GM23338 (cell line): ENCODE measurements around the gene FANCC. TPM values are rescaled to one million over a fixed set of nuclear protein-coding genes. Genes with fewer than 3 reads are reported as not detected.

Experiments used
- ATAC-seq: fragments of 200-7000 bp; cut with Tn5 transposase; 3 replicates; pipeline ENCODE4 v1.9.1; 2020
- DNase-seq: peaks from one replicate; pipeline ENCODE4 v3.0.0-alpha.2; 2015; ENCODE audit warnings: low spot score
- H2AFZ ChIP-seq: fragments of 200-600 bp; sonication (generic); 2 replicates; pipeline ENCODE4 v1.8.0; 2016; ENCODE audit warnings: antibody characterized with exemption, mild to moderate bottlenecking, moderate library complexity
- H3F3A ChIP-seq: fragments of 200-600 bp; sonication (generic); replicated peaks from 2 replicates; pipeline ENCODE4 v1.8.0; 2017; ENCODE audit warnings: antibody characterized with exemption, mixed run types, low read depth
- H3K27ac ChIP-seq: fragments of 200-600 bp; sonication (generic); 2 replicates; pipeline ENCODE4 v1.6.1; 2016; ENCODE audit warnings: low read depth
- H3K27me3 ChIP-seq: fragments of 200-600 bp; sonication (generic); 2 replicates; pipeline ENCODE4 v1.8.0; 2016; ENCODE audit warnings: mild to moderate bottlenecking, mixed run types, moderate library complexity; ENCODE audit not compliant: insufficient read depth
- H3K36me3 ChIP-seq: fragments of 200-600 bp; sonication (generic); 2 replicates; pipeline ENCODE4 v1.8.0; 2016; ENCODE audit warnings: mild to moderate bottlenecking; ENCODE audit not compliant: insufficient read depth
- H3K4me1 ChIP-seq: fragments of 200-600 bp; sonication (generic); 2 replicates; pipeline ENCODE4 v1.8.0; 2016; ENCODE audit warnings: mild to moderate bottlenecking, moderate library complexity; ENCODE audit not compliant: insufficient read depth
- H3K4me2 ChIP-seq: fragments of 200-600 bp; sonication (generic); 2 replicates; pipeline ENCODE4 v1.7.1; 2017; ENCODE audit warnings: mixed run types
- H3K4me3 ChIP-seq: fragments of 200-600 bp; sonication (generic); 2 replicates; pipeline ENCODE4 v1.6.1; 2016; ENCODE audit warnings: mixed run types
- H3K79me2 ChIP-seq: fragments of 200-600 bp; sonication (generic); replicated peaks from 2 replicates; pipeline ENCODE4 v1.8.0; 2017; ENCODE audit warnings: mild to moderate bottlenecking; ENCODE audit not compliant: insufficient read depth
- H3K9me2 ChIP-seq: fragments of 200-600 bp; sonication (generic); 2 replicates; pipeline ENCODE4 v1.8.0; 2017; ENCODE audit not compliant: insufficient read depth
- H4K20me1 ChIP-seq: fragments of 200-600 bp; sonication (generic); replicated peaks from 2 replicates; pipeline ENCODE4 v1.8.0; 2017; ENCODE audit warnings: mild to moderate bottlenecking; ENCODE audit not compliant: insufficient read depth
- H3K27ac Mint-ChIP-seq: 2 replicates; pipeline ENCODE4 v1.8.0; 2020; ENCODE audit warnings: inconsistent platforms, mild to moderate bottlenecking, moderate library complexity, mixed read lengths
- H3K27me3 Mint-ChIP-seq: 3 replicates; pipeline ENCODE4 v1.8.0; 2022; ENCODE audit warnings: low read depth, mild to moderate bottlenecking, moderate library complexity, mixed read lengths, inconsistent platforms; ENCODE audit not compliant: insufficient read depth, poor library complexity
- H3K36me3 Mint-ChIP-seq: 3 replicates; pipeline ENCODE4 v1.8.0; 2021; ENCODE audit warnings: low read depth, mild to moderate bottlenecking, inconsistent platforms, moderate library complexity, mixed read lengths
- H3K4me1 Mint-ChIP-seq: 3 replicates; pipeline ENCODE4 v1.8.0; 2020; ENCODE audit warnings: mild to moderate bottlenecking, inconsistent platforms, mixed read lengths
- H3K4me3 Mint-ChIP-seq: 3 replicates; pipeline ENCODE4 v1.8.0; 2021; ENCODE audit warnings: moderate library complexity, mild to moderate bottlenecking, inconsistent platforms, mixed read lengths
- H3K9me3 Mint-ChIP-seq: 3 replicates; pipeline ENCODE4 v1.8.0; 2020; ENCODE audit warnings: moderate library complexity, mild to moderate bottlenecking, inconsistent platforms, mixed read lengths
- CREB1 ChIP-seq: fragments of 250-450 bp; sonication (Bioruptor Pico); IDR thresholded peaks from 2 replicates; pipeline ENCODE4 v1.5.0; 2020; ENCODE audit warnings: low read depth, mild to moderate bottlenecking, moderate library complexity
- CTCF ChIP-seq, 2 experiments: fragments of 200-600 bp in 1 of 2; sonication (generic) in 1 of 2; conservative IDR thresholded peaks; 2 replicates each; pipeline versions ENCODE4 v1.5.1 to v1.6.1; 2016 to 2017; ENCODE audit warnings: antibody characterized with exemption in 2 of 2, low read depth in 2 of 2, mild to moderate bottlenecking in 2 of 2, moderate library complexity in 1 of 2
- ETS1 ChIP-seq: IDR thresholded peaks from 2 replicates; pipeline ENCODE4 v1.6.1; 2016; ENCODE audit warnings: antibody characterized with exemption
- EZH2 ChIP-seq: fragments of 200-600 bp; sonication (generic); IDR thresholded peaks from one replicate; pipeline ENCODE4 v1.8.0; 2017; ENCODE audit warnings: antibody characterized with exemption, mild to moderate bottlenecking, low read depth; ENCODE audit not compliant: unreplicated experiment
- EZH2phosphoT487 ChIP-seq: fragments of 200-600 bp; sonication (generic); IDR thresholded peaks from one replicate; pipeline ENCODE4 v1.8.1; 2018; ENCODE audit warnings: antibody characterized with exemption; ENCODE audit not compliant: unreplicated experiment
- JUNB ChIP-seq: IDR thresholded peaks from one replicate; pipeline ENCODE4 v1.6.1; 2016; ENCODE audit warnings: antibody characterized with exemption; ENCODE audit not compliant: unreplicated experiment
- NANOG ChIP-seq: IDR thresholded peaks from 2 replicates; pipeline ENCODE4 v1.6.1; 2016; ENCODE audit warnings: antibody characterized with exemption, borderline replicate concordance
- POLR2AphosphoS5 ChIP-seq: IDR thresholded peaks from 2 replicates; pipeline ENCODE4 v1.6.1; 2016; ENCODE audit warnings: antibody characterized with exemption, low read depth
- REST ChIP-seq: IDR thresholded peaks from one replicate; pipeline ENCODE4 v1.6.1; 2018; ENCODE audit warnings: antibody characterized with exemption; ENCODE audit not compliant: unreplicated experiment
- STAT1 ChIP-seq: IDR thresholded peaks from one replicate; pipeline ENCODE4 v1.6.1; 2016; ENCODE audit warnings: antibody characterized with exemption; ENCODE audit not compliant: unreplicated experiment
- ZNF114 ChIP-seq: fragments of 250-450 bp; sonication (Bioruptor Pico); IDR thresholded peaks from 2 replicates; pipeline ENCODE4 v1.5.0; 2020; ENCODE audit warnings: mild to moderate bottlenecking, moderate library complexity
- ZNF331 ChIP-seq: fragments of 250-450 bp; sonication (Bioruptor Pico); IDR thresholded peaks from 2 replicates; pipeline ENCODE4 v1.5.0; 2020; ENCODE audit warnings: low read depth, mild to moderate bottlenecking, moderate library complexity
- polyA plus RNA-seq: library from polyadenylated mRNA; unstranded; fragments of >200 nt; fragmentation: Nextera tagmentation; extraction: Ambion mirVana; gene quantifications from 2 replicates; pipeline ENCODE4 v1.2.1, GENCODE V29; 2016
- total RNA-seq: library from RNA; depleted of rRNA; stranded (reverse); fragments of >200 nt; shearing (Covaris generic); gene quantifications from 2 replicates; pipeline ENCODE4 v1.2.3, GENCODE V29; 2014

The FANCC gene
- total and polyA plus RNA-seq, 2 experiments from 2014 or later: 7.8 to 18.1 TPM

GRCh38 chr9:95176755-95177319 lies 140.7 kb downstream of the FANCC start:
- Histone ChIP-seq H3K4me3 (no peak overlapping the region), H4K20me1 (no peaks in the 10 kb centered on the region), H3K36me3 (no peaks in the 10 kb centered on the region), H3K4me1 (peaks cover under 1% of the 10 kb centered on the region; the same call in 1 of the 2 replicates), H3K4me2 (no peak overlapping the region), H3K27me3 (no peaks in the 10 kb centered on the region), H3K27ac (no peak overlapping the region), H3K9me2 (no peaks in the 10 kb centered on the region), H3K79me2 (no peaks in the 10 kb centered on the region), H3F3A (no peaks in the 10 kb centered on the region), H2AFZ (no peak overlapping the region)
- H3K27ac Mint-ChIP-seq: no peak overlapping the region; the same call in 1 of the 2 replicates
- H3K4me3 Mint-ChIP-seq: no peak overlapping the region
- no peak for DNase-seq
- TF ChIP-seq ZNF331 (no peak), ETS1 (no peak), POLR2AphosphoS5 (no peak)
- ATAC-seq: no peak
- no peaks in the 10 kb centered on the region for H3K9me3 Mint-ChIP-seq
- H3K36me3 Mint-ChIP-seq: no peaks in the 10 kb centered on the region; the same call in 2 of the 3 replicates
- H3K27me3 Mint-ChIP-seq: peaks cover 8% of the 10 kb centered on the region
- peaks cover 19% of the 10 kb centered on the region for H3K4me1 Mint-ChIP-seq

GRCh38 chr9:95175523-95175922 lies 142.0 kb downstream of the FANCC start:
- Mint-ChIP-seq H3K4me1 (peaks cover 28% of the 10 kb centered on the region), H3K36me3 (no peaks in the 10 kb centered on the region), H3K4me3 (no peak overlapping the region), H3K27me3 (peaks cover 6% of the 10 kb centered on the region), H3K9me3 (no peaks in the 10 kb centered on the region), H3K27ac (peak overlapping the region; percentile 27)
- Histone ChIP-seq H3F3A (no peaks in the 10 kb centered on the region), H3K36me3 (no peaks in the 10 kb centered on the region), H3K27me3 (no peaks in the 10 kb centered on the region), H3K4me3 (no peak overlapping the region), H3K79me2 (no peaks in the 10 kb centered on the region), H2AFZ (no peak overlapping the region), H3K27ac (no peak overlapping the region), H4K20me1 (no peaks in the 10 kb centered on the region), H3K4me2 (no peak overlapping the region), H3K9me2 (no peaks in the 10 kb centered on the region), H3K4me1 (peaks cover 13% of the 10 kb centered on the region)
- no peak for DNase-seq
- ATAC-seq: peak; percentile 52
- no peak for TF ChIP-seq JUNB
- no peak for TF ChIP-seq STAT1
- TF ChIP-seq CTCF (conservative IDR thresholded peaks at IDR 0.05; ENCODE audit: low read depth in 2 of 2): no peak
- TF ChIP-seq EZH2: no peak
- TF ChIP-seq POLR2AphosphoS5: no peak
- no peak for TF ChIP-seq EZH2phosphoT487
- TF ChIP-seq CREB1 (CRISPR knock-in tag): no peak
- no peak for TF ChIP-seq NANOG
- TF ChIP-seq REST: no peak
- no peak for TF ChIP-seq ZNF114 (CRISPR knock-in tag)
- no peak for TF ChIP-seq ZNF331
- TF ChIP-seq ETS1: no peak
